Transverse colon (tissue), 4 donors: ENCODE data around the gene SNPH. TPM values are rescaled to one million over a fixed set of nuclear protein-coding genes. Genes with fewer than 3 reads are reported as not detected.

Experiments used
- DNase-seq: peaks from one replicate; pipeline ENCODE4 v3.0.0-alpha.2; 2019
- H3K27ac ChIP-seq, 4 donors: fragments of 200-600 bp; sonication (generic); 2 replicates each; pipeline ENCODE4 v1.5.1; 2016 to 2018; ENCODE audit warnings: inconsistent platforms in 4 of 4
- H3K27me3 ChIP-seq: fragments of 200-600 bp; sonication (generic); 2 replicates; pipeline ENCODE4 v1.5.1; 2017; ENCODE audit warnings: inconsistent platforms
- H3K36me3 ChIP-seq, 4 donors: fragments of 200-600 bp; sonication (generic); 2 replicates each; pipeline ENCODE4 v1.5.1; 2017 to 2019; ENCODE audit warnings: inconsistent platforms in 4 of 4
- H3K4me1 ChIP-seq, 4 donors: fragments of 200-600 bp; sonication (generic); 2 replicates each; pipeline ENCODE4 v1.5.1; 2017 to 2020; ENCODE audit warnings: inconsistent platforms in 4 of 4
- H3K4me3 ChIP-seq, 4 donors: fragments of 200-600 bp; sonication (generic); 1 replicate in 1 of 4; 2 replicates in 3 of 4; pipeline versions ENCODE4 v1.5.1 to v1.6.1; 2017 to 2019; ENCODE audit warnings: inconsistent platforms in 4 of 4
- H3K9me3 ChIP-seq, 2 donors: fragments of 200-600 bp; sonication (generic); 2 replicates each; pipeline ENCODE4 v1.5.1; 2017 to 2019; ENCODE audit warnings: inconsistent platforms in 2 of 2
- CTCF ChIP-seq, 5 experiments: fragments of 200-600 bp in 3 of 5; fragments of 450-650 bp in 2 of 5; sonication (generic) in 3 of 5; IDR thresholded peaks; 1 replicate in 2 of 5; 2 replicates in 3 of 5; pipeline ENCODE4 v1.5.1; 2016 to 2017; ENCODE audit warnings: antibody characterized with exemption in 5 of 5, inconsistent platforms in 3 of 5, mild to moderate bottlenecking in 2 of 5, moderate library complexity in 1 of 5
- EP300 ChIP-seq: sonication (generic); formaldehyde crosslinking; IDR thresholded peaks from one replicate; pipeline ENCODE4 v1.6.1; 2017; ENCODE audit warnings: antibody characterized with exemption, low read depth
- POLR2A ChIP-seq: fragments of 450-650 bp; IDR thresholded peaks from one replicate; pipeline ENCODE4 v1.6.1; 2016; ENCODE audit warnings: antibody characterized with exemption, mild to moderate bottlenecking, moderate library complexity
- POLR2AphosphoS5 ChIP-seq, 3 donors: sonication (generic); formaldehyde crosslinking; IDR thresholded peaks; one replicate each; pipeline ENCODE4 v1.6.1; 2016; ENCODE audit warnings: antibody characterized with exemption in 3 of 3
- WGBS, 2 donors: methylation state at CpG; one replicate each; pipeline ENCODE4 v1.1.5; 2018; ENCODE audit warnings: low coverage in 1 of 2; 5-methylcytosine and 5-hydroxymethylcytosine counted together
- in situ Hi-C, 4 donors: fragments of 200-750 bp; cut with MboI; loops; one replicate each; pipeline versions ENCODE4 v1.15.0 to v1.15.1; 2017; ENCODE audit warnings: low sequenced_read_pairs in 3 of 4, low pct_ligation_motif_present in 1 of 4, low pct_unique_long_range_greater_than_20kb in 1 of 4
- intact Hi-C: fragments of 100-400 bp; cut with DNase I; formaldehyde crosslinking; loops from one replicate; pipeline ENCODE4 v1.15.1; 2023; ENCODE audit warnings: low total_unique reads
- total RNA-seq, 4 donors: library from RNA; depleted of rRNA; stranded (reverse); fragments of >200 nt; gene quantifications; one replicate each; pipeline ENCODE4 v1.1.0, GENCODE V29; 2016

SNPH gene
- total RNA-seq, 4 donors from 2014 or later, result 2.2 to 2.6 (median 2.3) TPM

DNA sequence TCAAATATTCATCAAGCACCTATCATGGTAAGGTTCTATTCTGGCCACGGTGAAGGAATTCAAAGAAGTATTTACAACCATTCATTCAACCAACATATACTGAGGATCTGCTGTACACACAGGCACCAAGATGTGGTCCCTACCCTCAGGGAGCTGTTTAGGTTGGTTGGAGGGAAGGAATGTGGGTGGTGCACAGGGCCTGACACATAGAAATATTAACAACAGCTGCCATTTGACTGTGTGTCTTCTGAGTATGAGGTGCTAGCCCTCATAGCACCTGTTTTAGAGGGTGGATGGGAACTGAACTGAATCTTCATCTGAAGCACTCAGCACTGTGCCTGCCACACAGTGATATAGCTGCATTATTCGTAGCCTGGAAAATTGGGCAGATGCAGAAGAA lies 7.3 kb downstream of the SNPH start:
- Histone ChIP-seq H3K4me3 (no peak overlapping the region), H3K27ac (no peak overlapping the region), H3K27me3 (no peaks in the 10 kb centered on the region), H3K36me3 (no peaks in the 10 kb centered on the region), H3K9me3 (no peaks in the 10 kb centered on the region), H3K4me1 (no peaks in the 10 kb centered on the region)
- in situ Hi-C loops, result no loop called here
- no peak for DNase-seq
- 74 to 80% methylated on average over 2 of the region's 2 CpGs for WGBS, 2 donors
- intact Hi-C loops, result no loop called here
- TF ChIP-seq POLR2A, result no peak
- no peak for TF ChIP-seq CTCF (IDR thresholded peaks at IDR 0.05)
- no peak for TF ChIP-seq EP300
- TF ChIP-seq POLR2AphosphoS5 (IDR thresholded peaks at IDR 0.05), result no peak

- Histone ChIP-seq H3K4me1 (no peaks in the 10 kb centered on the region), H3K27me3 (no peaks in the 10 kb centered on the region), H3K36me3 (no peaks in the 10 kb centered on the region), H3K4me3 (no peak overlapping the region), H3K9me3 (no peaks in the 10 kb centered on the region), H3K27ac (no peak overlapping the region)
- in situ Hi-C loops, result no loop called here
- no peak for DNase-seq
- intact Hi-C loops, result no loop called here
- WGBS, 2 donors, result 84 to 91% methylated on average over 6 to 14 of the region's 14 CpGs
- no peak for TF ChIP-seq POLR2AphosphoS5 (IDR thresholded peaks at IDR 0.05)
- no peak for TF ChIP-seq CTCF (IDR thresholded peaks at IDR 0.05)
- TF ChIP-seq POLR2A, result no peak
- TF ChIP-seq EP300, result no peak
Measured at GRCh38 chr20:1274485-1275311, 8.6 kb downstream of the SNPH start.

- intact Hi-C loops (no loop called here), in situ Hi-C loops (no loop called here)
- DNase-seq, result no peak
- Histone ChIP-seq H3K27ac (no peak overlapping the region), H3K4me3 (no peak overlapping the region), H3K4me1 (no peaks in the 10 kb centered on the region), H3K9me3 (no peaks in the 10 kb centered on the region), H3K27me3 (no peaks in the 10 kb centered on the region), H3K36me3 (no peaks in the 10 kb centered on the region)
- 75% methylated on average over 2 of the region's 2 CpGs; no CpG with 5 or more reads in 1 of the 2 donors for WGBS, 2 donors
- no peak for TF ChIP-seq CTCF (IDR thresholded peaks at IDR 0.05)
- TF ChIP-seq POLR2AphosphoS5 (IDR thresholded peaks at IDR 0.05), result no peak
- no peak for TF ChIP-seq EP300
Measured at GRCh38 chr20:1275919-1276318, 9.8 kb downstream of the SNPH start.

DNA sequence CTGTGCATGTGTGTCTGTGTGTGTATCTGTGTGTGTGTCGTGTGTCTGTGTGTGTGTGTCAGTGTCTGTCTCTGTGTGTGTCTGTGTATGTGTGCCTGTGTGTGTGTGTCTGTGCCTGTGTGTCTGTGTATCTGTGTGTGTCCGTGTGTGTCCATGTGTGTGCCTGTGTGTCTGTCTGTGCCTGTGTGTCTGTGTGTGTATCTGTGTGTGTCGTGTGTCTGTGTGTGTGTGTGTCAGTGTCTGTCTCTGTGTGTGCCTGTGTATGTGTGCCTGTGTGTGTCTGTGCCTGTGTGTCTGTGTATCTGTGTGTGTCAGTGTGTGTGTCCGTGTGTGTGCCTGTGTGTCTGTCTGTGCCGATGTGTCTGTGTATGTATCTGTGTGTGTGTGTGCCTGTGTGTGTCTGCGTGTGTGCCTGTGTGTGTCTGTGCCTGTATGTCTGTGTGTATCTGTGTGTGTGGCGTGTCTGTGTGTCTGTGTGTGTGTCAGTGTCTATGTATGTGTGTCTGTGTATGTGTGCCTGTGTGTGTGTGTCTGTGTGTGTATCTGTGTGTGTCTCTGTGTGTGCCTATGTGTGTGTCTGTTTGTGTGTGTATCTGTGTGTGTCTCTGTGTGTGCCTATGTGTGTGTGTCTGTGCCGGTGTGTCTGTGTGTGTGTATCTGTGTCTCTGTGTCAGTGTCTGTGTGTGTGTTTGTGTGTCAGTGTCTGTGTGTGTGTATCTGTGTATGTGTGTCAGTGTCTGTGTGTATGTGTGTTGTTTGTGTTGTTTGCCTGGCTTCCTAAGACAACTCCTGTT lies 11.6 kb downstream of the SNPH start:
- no peak for DNase-seq
- intact Hi-C loops (no loop called here), in situ Hi-C loops (no loop called here)
- Histone ChIP-seq H3K27me3 (no peaks in the 10 kb centered on the region), H3K9me3 (no peaks in the 10 kb centered on the region), H3K4me1 (peaks cover 0 to 11% (median 5%) of the 10 kb centered on the region in 4 donors), H3K4me3 (no peak overlapping the region), H3K27ac (no peak overlapping the region), H3K36me3 (no peaks in the 10 kb centered on the region)
- WGBS, 2 donors, result 83 to 93% methylated on average over 2 to 8 of the region's 8 CpGs
- TF ChIP-seq EP300 (no peak), POLR2A (no peak), CTCF (IDR thresholded peaks at IDR 0.05) (no peak)
